ENCODE measurements around the gene MYOM1.

The MYOM1 gene

DNA sequence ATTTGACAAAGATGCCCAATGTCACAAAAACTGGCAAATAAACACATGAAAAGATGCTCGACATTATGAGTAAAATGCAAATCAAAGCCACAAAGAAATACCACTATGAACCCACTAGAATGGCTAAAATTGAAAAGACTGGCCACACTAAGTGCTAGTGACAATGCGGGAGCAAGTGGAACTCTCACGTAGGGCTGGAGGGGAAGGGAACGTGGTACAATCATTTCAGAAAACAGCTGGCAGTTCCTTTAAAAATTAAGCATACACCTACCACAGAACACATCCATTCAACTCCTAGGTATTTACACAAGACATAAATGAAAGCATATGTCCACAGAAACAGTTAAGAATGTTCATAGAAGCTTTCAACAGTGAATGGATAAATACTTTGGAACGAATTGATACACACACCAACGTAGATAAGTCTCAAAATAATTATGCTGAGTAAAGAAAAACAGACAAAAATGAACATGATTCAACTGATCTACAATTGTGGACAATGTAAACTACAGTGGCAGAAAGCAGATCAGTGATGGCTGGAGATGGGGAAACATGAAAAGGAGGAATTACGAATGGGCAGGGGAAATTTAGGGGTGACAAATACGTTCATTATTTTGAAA is 71.7 kb downstream of the MYOM1 start:
- DNase-seq, result no peak

DNA sequence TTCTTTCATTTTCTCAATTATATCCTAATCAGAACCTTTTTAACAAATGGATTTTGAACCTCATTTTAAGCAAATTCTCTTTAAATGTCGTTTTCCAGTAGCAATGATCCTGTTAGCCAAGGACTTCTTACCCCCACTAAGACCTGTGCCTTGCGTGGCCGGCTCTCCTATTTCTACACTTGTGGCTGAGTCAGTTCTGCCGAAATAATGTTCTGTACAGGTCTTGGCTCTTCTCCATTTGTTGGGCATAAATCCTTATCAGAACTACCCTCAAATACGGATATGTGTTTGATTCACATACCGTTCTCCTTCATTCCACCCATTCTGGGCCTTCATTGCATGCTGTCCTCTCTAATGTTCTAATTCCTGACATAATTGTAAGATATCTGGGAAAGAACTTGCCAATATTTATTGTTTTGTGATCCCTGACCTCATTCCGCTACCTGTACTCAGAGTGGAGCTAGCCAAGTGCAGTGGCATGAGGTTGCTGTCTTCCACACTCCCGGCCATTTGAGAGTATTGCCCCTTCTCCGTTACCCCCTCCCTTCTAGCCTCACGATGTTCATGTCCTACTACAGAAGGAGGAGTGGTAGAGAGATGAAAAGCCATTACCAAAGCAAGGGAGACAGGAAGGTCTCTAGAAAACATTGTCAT is 78.7 kb downstream of the MYOM1 start:
- DNase-seq, result no peak

DNA sequence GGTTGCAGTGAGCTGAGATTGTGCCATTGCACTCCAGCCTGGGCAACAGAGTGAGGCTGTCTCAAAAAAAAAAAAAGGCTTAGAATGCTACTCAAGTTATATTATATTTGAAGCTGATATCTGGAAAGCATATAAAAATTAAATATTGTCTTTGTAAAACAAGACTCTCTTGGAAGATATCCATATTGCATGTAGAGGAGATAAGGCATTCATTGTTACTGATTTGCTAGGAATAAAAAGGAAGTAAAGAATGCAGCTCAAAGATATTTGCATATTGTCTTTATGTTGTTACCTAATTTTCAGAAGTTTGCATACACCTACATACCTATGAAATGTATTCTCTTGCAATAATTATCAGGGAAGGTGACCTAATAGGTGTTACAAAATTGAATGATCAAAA is 79.4 kb downstream of the MYOM1 start:
- DNase-seq, result no peak

GRCh38 chr18:3139406-3139805 is 80.4 kb downstream of the MYOM1 start:
- no peak for DNase-seq

GRCh38 chr18:3138274-3138975 is 81.3 kb downstream of the MYOM1 start:
- DNase-seq, result no peak

- DNase-seq, result no peak
These were observed 84.2 kb downstream of the MYOM1 start for GRCh38 chr18:3135536-3135935.

GRCh38 chr18:3132700-3133099 is 87.1 kb downstream of the MYOM1 start:
- no peak for DNase-seq

- DNase-seq, result no peak
These were observed 89.4 kb downstream of the MYOM1 start for GRCh38 chr18:3130344-3130743.

- DNase-seq, result peak; percentile 94
These were observed 90.5 kb downstream of the MYOM1 start for GRCh38 chr18:3129053-3129864.

DNA sequence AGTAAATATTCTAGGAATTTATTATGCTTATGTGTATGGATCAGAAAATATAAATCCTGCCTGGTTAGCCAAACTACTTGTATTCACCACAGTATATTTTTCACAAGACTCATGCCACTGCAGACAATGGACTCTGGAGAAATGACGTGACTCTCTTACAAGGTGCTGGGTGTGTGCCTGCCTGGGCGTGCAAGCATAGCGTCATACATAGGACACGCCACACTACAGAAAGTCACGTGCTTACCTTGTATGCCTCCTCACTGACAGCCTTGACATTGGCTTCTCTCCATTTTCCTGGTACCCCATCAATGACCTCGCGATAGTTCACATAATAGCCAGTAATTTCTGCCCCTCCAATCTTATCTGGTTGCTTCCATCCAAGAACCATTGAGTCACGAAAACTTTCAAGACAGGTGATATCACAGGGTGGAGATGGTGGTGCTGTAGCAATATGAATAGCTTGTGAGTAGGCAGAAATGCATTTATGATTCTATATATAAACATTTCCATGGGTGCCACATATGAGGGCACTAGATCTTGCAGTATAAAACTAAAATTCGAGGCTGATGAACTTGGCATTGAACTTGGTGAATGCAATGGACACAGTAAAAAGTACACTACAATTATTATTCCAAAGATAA is 93.2 kb downstream of the MYOM1 start:
- DNase-seq, result no peak

GRCh38 chr18:3124822-3125221 is 94.9 kb downstream of the MYOM1 start:
- no peak for DNase-seq

DNA sequence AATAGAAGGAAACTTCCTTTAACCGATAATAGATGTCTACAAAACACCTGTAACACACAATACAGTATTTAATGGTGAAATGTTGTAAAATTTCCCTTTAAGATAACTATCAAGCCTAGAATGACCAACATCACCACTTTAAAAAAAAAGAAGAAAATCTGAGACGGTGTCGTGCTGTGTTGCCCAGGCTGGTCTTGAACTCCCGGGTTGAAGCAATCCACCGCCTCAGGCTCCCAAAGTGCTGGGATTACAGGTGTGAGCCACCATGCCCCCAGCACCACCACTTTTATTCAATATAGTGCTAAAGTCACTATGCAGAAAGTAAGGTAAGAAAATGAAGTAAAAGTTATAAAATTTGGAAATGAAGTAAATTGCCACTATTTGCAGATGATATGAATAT is 96.9 kb downstream of the MYOM1 start:
- no peak for DNase-seq

GRCh38 chr18:3121259-3121658 is 98.5 kb downstream of the MYOM1 start:
- no peak for DNase-seq

- DNase-seq, result no peak
These were observed 99.4 kb downstream of the MYOM1 start for GRCh38 chr18:3120356-3120755.

DNA sequence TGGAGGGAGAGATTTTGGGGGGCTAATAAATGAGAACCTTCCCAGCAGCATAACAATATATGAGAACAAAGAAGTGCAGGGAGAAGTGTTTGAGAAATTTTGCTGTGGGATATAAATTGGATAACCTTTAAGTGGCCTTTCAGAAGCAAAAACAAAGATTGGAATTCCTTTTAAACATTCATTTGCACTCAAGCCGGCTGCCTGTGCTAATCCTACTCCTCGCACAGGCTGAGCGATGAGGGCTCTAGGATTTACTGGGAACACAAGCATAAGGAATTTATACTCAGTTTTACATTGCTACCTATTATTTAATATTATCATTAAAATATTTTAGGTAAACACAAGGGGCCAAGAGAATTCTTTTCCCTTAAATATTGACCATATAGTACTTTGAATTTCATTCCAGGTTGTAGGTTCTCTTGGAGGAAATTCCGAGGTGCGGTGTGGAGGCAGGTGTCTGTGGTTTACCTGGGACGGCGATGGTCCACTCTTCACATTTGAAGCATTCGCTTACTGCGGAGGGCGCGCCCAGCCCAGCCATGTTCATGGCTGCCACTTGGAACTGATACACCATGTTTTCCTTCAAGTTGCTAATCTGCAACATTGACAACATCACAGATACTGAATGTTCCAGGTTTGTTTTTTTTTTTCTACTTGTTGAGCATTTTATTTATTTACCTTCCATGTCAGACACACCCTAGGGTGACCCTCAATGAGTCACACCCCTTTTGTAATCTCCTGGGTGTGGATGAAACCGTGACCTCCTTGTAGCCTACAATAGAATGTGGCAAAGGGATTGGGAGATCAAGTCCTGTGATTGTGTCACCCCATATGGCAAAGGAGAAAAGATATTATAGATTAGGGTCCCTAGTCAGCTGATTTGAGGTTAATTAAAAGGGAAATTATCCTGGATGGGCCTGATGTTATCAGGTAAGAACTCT is 100.1 kb downstream of the MYOM1 start:
- DNase-seq, result no peak

GRCh38 chr18:3118195-3119010 is 101.4 kb downstream of the MYOM1 start:
- peak; percentile 33 for DNase-seq

DNA sequence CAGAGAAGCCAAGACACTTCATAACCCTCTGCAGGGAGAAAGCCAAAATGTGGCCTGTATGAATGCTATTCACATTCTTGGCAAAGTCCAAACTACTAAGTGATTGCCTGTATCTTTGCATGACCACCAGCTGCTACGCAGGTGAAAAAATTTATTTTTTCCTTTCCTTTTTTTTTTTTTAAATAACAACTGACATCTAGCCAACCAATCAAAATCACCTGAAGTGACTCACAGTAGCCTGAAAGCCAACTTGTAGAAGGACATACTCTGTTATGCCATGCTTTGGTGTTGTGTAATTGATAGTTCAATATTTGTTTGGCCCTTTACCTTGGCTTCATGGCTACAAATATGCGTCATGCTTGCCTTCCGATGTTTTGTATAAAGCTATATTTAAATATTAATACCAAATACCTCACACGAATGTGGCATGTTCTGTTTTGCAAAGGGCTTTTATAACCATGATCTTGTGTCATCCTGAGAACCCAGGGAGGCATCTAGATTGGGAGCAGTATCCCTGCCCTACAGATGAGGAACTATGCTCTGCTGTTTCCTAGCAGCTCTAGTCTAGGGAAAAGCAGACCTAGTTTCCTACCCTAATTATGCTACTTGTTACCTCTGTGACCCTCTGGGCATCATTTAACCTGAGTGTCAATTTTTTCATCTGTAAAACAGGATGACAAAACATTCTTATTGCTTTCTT is 102.1 kb downstream of the MYOM1 start:
- no peak for DNase-seq

GRCh38 chr18:3115447-3116030 is 104.2 kb downstream of the MYOM1 start:
- DNase-seq, result peak; percentile 50

DNA sequence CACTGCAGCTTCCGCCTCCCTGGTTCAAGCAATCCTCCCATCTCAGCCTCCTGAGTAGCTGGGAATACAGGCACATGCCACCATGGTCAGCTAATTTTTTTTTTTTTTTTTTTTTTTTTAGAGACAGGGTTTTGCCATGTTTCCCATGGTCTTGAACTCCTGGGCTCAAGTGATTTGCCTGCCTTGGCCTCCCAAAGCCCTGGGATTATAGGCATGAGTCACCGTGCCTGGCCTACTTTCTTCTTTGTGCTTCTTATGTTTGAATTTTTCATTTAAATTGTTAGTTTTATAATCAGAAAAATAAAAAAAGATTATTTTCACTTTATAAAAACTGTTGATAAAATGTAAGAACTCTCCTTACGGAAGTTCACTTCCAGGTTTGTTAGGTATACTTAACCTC is 105.3 kb downstream of the MYOM1 start:
- DNase-seq, result no peak

DNA sequence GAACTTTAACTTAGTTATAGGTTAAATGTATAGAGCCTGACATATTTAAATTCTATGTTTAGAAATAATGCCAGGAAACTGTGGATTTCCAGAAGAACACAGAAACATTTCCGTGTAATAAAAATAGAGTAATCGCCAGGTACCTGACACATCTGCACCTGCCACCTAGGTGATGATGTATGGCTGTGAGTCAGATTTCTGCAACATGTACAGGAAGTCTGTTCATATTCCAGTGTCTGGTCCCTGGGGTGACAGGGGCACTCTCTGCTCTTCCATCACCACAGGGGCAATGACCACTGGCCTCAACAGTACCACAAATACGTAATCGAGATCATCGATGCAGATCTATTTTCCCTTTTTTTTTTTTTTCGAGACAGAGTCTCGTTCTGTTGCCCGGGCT is 105.7 kb downstream of the MYOM1 start:
- DNase-seq, result no peak
